HepG2 (cell line): ENCODE data around the gene FJX1. TPM values are rescaled to one million over a fixed set of nuclear protein-coding genes. Genes with fewer than 3 reads are reported as not detected.

Source experiments
- DNMT1 ChIP-seq: sonication (generic); formaldehyde crosslinking; IDR thresholded peaks from 2 replicates; pipeline ENCODE4 v1.5.1; 2020; ENCODE audit warnings: mild to moderate bottlenecking, missing genetic modification reagents
- JUNB ChIP-seq: sonication (generic); formaldehyde crosslinking; IDR thresholded peaks from 2 replicates; pipeline ENCODE4 v1.8.0; 2022; ENCODE audit warnings: missing genetic modification reagents, mild to moderate bottlenecking, borderline replicate concordance
- PCBP2 ChIP-seq: fragments of 200-400 bp; formaldehyde crosslinking; optimal IDR thresholded peaks from 2 replicates; pipeline ENCODE3; 2018; ENCODE audit warnings: low read length, low read depth; ENCODE audit not compliant: poor library complexity, severe bottlenecking
- PHF21A ChIP-seq: sonication (generic); formaldehyde crosslinking; IDR thresholded peaks from 2 replicates; pipeline ENCODE4 v1.5.0; 2020; ENCODE audit warnings: mild to moderate bottlenecking, missing genetic modification reagents
- ZEB1 ChIP-seq: IDR thresholded peaks from 2 replicates; pipeline ENCODE4 v1.6.1; 2012; ENCODE audit warnings: mild to moderate bottlenecking, low read depth, inconsistent platforms; ENCODE audit not compliant: insufficient replicate concordance
- ZNF574 ChIP-seq: sonication (generic); formaldehyde crosslinking; IDR thresholded peaks from 2 replicates; pipeline ENCODE4 v1.4.0; 2020; ENCODE audit warnings: missing genetic modification reagents
- ZNF7 ChIP-seq: IDR thresholded peaks from 2 replicates; pipeline ENCODE4 v1.6.1; 2016; ENCODE audit warnings: missing biosample characterization, missing genetic modification reagents
- polyA plus RNA-seq, 8 experiments: library from polyadenylated mRNA; depleted of rRNA in 3 of 8; stranded (reverse) in 7 of 8; unstranded in 1 of 8; fragments of >200 nt; fragmentation: Illumina TruSeq in 4 of 8; extraction: Trizol in 4 of 8; gene quantifications; 2 replicates each; pipeline versions ENCODE4 v1.2.1 to v1.2.3, GENCODE V29; 2011 to 2016; ENCODE audit warnings: low read depth in 4 of 8, missing spikeins in 1 of 8, mixed read lengths in 1 of 8; ENCODE audit not compliant: insufficient read depth in 1 of 8
- total RNA-seq, 5 experiments: library from RNA; depleted of rRNA; stranded (reverse); fragments of >200 nt; fragmentation: Illumina TruSeq; extraction: Trizol; gene quantifications; 2 replicates each; pipeline ENCODE4 v1.2.3, GENCODE V29; 2016; ENCODE audit warnings: low read depth in 1 of 5
- TF ChIP-seq, protein P1 (sequence below): sonication (generic); formaldehyde crosslinking; IDR thresholded peaks from 2 replicates; pipeline ENCODE4 v1.5.1; 2020; ENCODE audit warnings: mild to moderate bottlenecking, moderate library complexity, missing genetic modification reagents
- TF ChIP-seq, protein P2 (sequence below): sonication (generic); formaldehyde crosslinking; IDR thresholded peaks from 2 replicates; pipeline ENCODE4 v1.4.0; 2020; ENCODE audit warnings: low read depth, mild to moderate bottlenecking, missing genetic modification reagents

FJX1 gene
- total and polyA plus RNA-seq, 2 of the 13 experiments (the other 11 are each of a cell fraction or from before 2014, with no cell fraction given) = 0.40 to 0.82 TPM

- TF ChIP-seq ZNF574 (CRISPR knock-in tag) (no peak), JUNB (CRISPR knock-in tag) (no peak), PHF21A (no peak), ZNF7 (no peak), PCBP2 (no peak), DNMT1 (CRISPR knock-in tag) (no peak), ZEB1 (no peak)
- TF ChIP-seq, protein P1, sequence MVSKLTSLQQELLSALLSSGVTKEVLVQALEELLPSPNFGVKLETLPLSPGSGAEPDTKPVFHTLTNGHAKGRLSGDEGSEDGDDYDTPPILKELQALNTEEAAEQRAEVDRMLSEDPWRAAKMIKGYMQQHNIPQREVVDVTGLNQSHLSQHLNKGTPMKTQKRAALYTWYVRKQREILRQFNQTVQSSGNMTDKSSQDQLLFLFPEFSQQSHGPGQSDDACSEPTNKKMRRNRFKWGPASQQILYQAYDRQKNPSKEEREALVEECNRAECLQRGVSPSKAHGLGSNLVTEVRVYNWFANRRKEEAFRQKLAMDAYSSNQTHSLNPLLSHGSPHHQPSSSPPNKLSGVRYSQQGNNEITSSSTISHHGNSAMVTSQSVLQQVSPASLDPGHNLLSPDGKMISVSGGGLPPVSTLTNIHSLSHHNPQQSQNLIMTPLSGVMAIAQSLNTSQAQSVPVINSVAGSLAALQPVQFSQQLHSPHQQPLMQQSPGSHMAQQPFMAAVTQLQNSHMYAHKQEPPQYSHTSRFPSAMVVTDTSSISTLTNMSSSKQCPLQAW = no peak
- TF ChIP-seq, protein P2, sequence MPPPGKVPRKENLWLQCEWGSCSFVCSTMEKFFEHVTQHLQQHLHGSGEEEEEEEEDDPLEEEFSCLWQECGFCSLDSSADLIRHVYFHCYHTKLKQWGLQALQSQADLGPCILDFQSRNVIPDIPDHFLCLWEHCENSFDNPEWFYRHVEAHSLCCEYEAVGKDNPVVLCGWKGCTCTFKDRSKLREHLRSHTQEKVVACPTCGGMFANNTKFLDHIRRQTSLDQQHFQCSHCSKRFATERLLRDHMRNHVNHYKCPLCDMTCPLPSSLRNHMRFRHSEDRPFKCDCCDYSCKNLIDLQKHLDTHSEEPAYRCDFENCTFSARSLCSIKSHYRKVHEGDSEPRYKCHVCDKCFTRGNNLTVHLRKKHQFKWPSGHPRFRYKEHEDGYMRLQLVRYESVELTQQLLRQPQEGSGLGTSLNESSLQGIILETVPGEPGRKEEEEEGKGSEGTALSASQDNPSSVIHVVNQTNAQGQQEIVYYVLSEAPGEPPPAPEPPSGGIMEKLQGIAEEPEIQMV (CRISPR knock-in tag) = no peak
Measured at GRCh38 chr11:35590412-35590811, 27.8 kb upstream of the FJX1 start (continued).
